Body of pancreas (tissue), 4 donors: ENCODE measurements around the gene KIAA0232.

ENCODE experiments used
- CTCF ChIP-seq, 7 experiments: fragments of 450-650 bp in 4 of 7; fragments of 200-600 bp in 3 of 7; sonication (generic) in 3 of 7; IDR thresholded peaks; one replicate each; pipeline ENCODE4 v1.5.1; 2016 to 2019; ENCODE audit warnings: antibody characterized with exemption in 7 of 7
- POLR2A ChIP-seq, 3 donors: fragments of 450-650 bp; IDR thresholded peaks; one replicate each; pipeline ENCODE4 v1.6.1; 2016; ENCODE audit warnings: antibody characterized with exemption in 3 of 3, mild to moderate bottlenecking in 2 of 3

- TF ChIP-seq CTCF (IDR thresholded peaks at IDR 0.05) (no peak), POLR2A (IDR thresholded peaks at IDR 0.05) (no peak)
Observed at GRCh38 chr4:6915041-6916005, 132.8 kb downstream of the KIAA0232 start.
